CD1c-positive myeloid dendritic cell (primary cell): ENCODE data around the gene CYP39A1.
A peak's percentile ranks its signal among the peaks of the same experiment; 100 is the strongest.

Experiments
- DNase-seq: peaks from one replicate; pipeline ENCODE4 v3.0.0-alpha.2; 2016; ENCODE audit errors: extremely low spot score

Gene CYP39A1, protein sequence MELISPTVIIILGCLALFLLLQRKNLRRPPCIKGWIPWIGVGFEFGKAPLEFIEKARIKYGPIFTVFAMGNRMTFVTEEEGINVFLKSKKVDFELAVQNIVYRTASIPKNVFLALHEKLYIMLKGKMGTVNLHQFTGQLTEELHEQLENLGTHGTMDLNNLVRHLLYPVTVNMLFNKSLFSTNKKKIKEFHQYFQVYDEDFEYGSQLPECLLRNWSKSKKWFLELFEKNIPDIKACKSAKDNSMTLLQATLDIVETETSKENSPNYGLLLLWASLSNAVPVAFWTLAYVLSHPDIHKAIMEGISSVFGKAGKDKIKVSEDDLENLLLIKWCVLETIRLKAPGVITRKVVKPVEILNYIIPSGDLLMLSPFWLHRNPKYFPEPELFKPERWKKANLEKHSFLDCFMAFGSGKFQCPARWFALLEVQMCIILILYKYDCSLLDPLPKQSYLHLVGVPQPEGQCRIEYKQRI

DNA sequence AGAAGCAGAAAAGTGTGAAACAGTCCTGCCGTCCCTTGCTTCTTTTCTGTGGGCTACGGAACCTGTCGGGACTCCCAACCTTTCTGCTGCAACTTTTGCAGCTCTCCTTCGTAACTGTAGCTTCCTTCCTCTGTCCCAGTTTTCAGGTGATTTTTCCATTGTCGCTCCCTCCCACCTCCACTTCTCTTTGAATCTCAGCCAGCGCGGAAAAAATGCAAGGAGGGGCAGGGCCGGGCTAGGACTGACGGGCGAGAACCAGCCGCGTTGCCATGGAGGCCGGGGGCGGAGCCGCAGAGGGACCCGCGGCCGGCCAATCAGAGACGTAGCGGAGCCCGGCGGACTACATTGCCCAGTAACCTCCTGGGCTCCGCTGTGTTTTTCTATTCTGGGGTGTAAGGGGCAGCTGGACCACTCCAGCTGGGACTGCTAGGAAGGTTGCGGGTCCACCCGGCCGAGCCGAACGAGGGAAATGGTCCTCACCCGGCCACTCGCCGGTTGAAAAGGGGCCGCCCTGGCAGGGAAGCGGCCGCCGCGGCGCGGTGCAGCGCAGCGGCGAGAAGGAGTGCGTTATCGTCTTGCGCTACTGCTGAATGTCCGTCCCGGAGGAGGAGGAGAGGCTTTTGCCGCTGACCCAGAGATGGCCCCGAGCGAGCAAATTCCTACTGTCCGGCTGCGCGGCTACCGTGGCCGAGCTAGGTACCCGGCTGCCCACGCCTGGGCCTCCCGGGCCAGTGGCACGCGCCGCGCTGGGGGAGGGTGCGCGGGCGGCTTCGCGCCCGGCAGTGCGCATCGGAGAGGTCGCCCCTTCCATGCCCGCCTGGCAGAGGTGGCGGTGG, at the start of gene CYP39A1, which contains the start of gene SLC25A27:
TSS of gene CYP39A1 (minus strand) at position 216 of the 836 bp plus-strand sequence. CDS start 236 bp downstream, outside the sequence.
TSS of gene SLC25A27 (plus strand) at position 373 of the 836 bp plus-strand sequence. CDS start at position 591, 218 bp downstream.
- peak; percentile 88 for DNase-seq

DNA sequence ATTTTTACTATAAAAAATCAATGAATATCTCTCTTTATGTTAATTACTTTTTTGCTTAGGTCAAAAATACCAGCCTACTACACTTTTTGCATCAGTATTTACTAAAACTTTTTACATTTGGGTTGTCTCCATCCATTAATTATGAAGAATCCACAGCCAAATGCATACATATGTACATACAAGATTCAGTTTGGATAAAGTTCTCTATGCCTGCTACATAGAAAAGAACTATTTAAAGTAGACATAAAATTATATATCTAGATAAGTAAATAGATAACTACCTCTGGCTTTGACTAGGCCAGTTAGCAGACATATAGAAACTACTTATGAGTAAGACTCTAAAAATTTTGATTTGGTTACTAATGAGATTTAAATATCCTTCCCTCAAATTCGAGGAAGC, 47.4 kb upstream of the CYP39A1 start:
- DNase-seq = no peak

DNA sequence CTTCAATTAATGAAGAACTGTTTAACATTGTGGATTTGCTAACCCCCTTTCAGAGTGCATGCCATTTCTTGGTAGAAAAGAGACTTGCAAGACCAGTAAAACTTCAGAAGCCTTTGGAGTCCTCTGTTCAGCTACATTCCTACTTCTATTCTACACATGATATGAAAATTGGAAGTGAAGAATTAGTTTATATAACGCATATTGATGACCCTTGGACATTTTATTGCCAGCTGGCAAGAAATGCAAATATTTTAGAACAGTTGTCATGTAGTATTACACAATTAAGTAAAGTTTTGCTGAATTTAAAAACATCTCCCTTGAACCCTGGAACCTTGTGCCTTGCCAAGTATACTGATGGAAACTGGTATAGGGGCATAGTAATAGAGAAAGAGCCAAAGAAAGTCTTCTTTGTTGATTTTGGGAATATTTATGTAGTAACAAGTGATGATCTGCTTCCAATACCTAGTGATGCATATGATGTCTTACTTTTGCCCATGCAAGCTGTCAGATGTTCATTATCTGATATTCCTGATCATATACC, 38.4 kb upstream of the CYP39A1 start:
- DNase-seq = no peak

DNA sequence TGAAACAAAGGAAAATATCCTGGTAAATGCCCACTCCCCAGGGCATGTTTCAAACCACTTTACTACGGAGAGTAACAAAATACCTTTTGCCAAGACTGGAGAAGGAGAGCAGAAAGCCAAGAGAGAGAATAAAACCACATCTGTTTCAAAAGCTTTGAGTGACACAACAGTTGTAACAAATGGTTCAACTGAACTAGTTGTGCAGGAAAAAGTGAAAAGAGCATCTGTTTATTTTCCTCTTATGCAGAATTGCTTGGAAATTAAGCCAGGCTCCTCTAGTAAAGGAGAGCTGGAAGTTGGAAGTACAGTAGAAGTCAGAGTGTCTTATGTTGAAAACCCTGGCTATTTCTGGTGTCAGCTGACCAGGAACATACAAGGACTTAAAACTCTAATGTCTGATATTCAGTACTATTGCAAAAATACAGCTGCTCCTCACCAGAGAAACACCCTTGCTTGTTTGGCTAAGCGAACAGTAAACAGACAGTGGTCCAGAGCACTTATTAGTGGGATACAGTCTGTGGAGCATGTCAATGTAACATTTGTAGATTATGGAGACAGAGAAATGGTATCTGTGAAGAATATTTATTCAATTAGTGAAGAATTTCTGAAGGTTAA, 37.6 kb upstream of the CYP39A1 start:
- DNase-seq = no peak

DNA sequence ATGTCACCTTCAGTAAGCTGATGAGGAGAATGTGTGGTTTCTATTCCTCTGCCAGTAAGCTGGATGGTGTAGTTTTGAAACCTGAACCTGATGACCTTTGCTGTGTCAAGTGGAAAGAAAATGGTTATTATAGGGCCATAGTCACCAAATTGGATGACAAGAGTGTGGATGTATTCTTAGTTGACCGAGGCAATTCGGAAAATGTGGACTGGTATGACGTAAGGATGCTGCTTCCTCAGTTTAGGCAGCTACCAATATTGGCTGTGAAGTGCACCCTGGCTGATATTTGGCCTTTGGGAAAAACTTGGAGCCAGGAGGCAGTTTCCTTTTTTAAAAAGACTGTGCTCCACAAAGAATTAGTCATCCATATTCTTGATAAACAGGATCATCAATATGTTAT, 37.0 kb upstream of the CYP39A1 start:
- DNase-seq = no peak

DNA sequence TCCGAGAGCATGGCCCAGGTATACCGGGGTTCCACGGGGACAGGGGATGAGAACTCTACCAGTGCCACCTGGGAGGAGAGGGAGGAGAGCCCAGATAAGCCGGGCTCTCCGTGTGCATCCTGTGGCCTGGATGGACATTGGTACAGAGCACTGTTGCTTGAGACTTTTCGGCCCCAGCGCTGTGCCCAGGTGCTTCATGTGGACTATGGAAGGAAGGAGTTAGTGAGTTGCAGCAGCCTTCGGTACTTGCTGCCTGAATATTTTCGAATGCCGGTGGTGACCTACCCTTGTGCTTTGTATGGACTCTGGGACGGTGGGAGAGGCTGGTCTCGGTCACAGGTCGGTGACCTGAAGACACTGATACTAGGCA, 36.3 kb upstream of the CYP39A1 start:
- DNase-seq = no peak

DNA sequence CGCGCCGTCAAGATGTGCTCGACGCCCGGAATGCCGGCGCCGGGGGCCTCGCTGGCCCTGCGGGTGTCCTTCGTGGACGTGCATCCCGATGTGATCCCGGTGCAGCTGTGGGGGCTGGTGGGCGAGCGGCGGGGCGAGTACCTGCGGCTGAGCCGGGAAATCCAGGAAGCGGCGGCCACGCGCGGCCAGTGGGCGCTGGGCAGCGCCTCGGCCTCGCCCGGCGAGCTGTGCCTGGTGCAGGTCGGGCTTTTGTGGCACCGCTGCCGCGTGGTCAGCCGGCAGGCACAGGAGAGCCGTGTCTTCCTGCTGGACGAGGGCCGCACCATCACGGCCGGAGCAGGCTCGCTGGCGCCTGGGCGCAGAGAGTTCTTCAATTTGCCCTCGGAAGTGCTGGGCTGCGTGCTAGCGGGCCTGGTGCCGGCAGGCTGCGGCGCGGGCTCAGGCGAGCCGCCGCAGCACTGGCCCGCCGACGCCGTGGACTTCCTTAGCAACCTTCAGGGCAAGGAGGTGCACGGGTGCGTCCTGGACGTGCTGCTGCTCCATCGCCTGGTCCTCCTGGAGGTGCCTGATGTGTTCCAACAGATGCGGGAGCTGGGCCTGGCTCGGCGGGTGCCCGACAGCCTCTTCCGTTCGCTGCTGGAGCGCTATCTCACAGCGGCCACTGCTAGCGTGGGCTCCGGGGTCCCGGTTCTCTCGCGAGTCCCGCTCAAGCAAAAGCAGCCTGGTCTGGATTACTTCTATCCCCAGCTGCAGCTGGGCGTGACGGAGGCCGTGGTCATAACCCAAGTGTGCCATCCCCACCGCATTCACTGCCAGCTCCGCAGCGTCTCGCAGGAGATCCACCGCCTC, 35.7 kb upstream of the CYP39A1 start:
- DNase-seq = no peak

DNA sequence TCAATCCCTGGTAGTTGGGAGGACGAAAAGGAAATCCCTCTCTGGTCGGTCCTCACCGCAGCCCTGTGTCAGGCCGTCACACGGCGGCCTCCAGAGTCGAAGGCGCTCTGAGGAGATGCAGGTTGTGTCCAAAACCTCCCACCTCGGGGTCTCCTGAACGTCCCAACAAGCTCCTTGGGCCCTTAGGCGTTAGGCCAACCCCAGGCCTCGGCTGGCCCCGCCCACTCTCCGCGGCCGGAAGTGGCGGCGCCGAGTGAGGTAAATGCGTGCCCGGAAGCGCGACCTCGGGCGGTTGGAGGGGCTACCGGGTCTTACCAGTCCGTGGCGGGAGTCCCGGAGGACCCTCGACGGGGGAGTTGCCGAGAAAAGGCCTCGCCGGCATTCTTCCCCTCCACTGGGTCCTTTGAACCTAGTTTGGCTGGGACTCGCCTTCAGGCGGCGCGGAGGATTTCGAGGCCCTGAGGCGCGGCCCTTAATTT, 35.0 kb upstream of the CYP39A1 start, which contains the start of gene TDRD6:
TSS of gene TDRD6 (plus strand) at position 267 of the 479 bp plus-strand sequence. CDS start 244 bp downstream, outside the sequence.
- no peak for DNase-seq

DNA sequence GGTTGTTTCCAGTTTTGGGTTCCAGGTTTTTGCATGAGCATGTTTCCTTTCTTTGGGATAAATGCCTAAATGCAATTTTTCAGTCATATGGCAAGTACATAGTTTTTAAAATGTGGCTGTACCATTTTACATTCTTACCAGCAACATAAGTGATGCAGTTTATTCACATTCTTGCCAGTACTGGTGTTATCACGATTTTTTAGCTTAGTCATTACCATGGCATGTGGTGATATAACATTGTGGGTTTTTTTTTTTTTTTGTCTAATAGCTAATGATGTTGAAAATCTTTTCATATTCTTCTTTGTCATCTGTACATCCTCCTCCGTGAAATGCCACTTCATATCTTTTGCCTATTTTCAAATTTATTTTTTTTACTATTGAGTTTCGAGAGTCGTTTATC, 32.2 kb upstream of the CYP39A1 start:
- no peak for DNase-seq

DNA sequence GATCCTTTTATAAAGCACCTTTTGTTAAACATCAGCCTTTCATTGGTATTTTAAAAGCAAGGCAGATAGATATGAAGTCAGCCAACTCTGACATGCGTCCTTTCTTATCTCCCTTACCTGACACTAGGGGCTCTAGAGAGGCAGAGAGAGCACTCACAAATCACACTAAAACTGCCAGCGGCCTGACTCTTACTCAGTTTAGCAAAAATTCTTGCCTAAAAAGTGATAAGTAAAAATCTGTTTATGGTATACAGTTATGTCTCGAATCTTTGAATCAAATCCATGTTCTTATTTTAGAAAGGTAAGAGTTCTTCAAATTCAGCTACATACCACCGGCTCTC, 24.7 kb upstream of the CYP39A1 start:
- DNase-seq = no peak

DNA sequence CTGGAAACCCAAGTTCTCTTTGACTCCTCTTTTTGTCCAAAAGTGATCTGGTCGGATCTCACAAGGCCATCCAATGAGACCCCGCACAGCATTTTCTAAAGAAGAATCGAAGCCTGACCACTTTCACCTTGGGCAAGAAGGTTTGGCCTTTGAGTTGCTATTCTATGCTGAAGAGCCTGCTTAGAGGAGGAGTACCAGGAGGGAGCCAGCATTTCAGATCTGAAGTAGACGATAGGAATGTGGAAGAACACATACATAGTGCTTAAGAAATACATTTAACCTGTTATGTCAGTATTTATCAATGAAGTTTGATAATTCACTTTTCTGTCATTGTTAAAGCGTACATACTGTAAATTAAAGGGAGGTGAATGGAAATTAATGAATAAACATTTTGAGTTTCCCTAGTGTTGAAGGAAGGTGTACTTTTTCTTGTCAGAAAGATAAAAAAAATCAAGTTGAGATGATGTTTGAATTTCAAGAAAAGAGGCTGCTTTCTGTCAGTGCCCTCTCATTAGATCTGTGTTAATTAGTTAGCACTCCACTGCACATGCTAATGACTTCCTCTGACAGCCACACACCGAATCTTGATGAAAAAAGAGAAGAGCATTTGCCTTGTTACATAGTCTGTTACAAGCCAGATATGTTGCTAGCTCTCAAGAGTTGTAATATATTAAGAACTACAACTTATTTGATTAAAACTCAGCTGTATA, 24.1 kb upstream of the CYP39A1 start:
- no peak for DNase-seq

DNA sequence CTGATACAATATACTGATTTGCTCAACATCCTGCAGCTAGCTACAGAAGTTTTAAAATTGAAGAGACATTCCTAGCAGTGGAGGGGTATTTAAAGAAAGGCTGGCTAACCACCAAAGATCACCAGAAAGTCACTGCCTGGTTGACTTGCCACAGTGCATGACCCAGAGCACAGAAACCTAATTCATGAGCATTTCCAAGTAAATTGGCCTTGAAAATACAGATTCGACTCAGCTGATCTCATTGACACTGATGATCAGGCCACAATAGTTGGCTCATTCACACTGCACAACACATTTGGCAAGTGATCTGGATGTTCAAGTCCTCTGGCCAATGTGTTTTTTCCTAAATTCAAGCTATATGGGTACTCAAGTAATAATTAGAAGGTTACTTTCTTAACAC, 21.8 kb upstream of the CYP39A1 start:
- no peak for DNase-seq

DNA sequence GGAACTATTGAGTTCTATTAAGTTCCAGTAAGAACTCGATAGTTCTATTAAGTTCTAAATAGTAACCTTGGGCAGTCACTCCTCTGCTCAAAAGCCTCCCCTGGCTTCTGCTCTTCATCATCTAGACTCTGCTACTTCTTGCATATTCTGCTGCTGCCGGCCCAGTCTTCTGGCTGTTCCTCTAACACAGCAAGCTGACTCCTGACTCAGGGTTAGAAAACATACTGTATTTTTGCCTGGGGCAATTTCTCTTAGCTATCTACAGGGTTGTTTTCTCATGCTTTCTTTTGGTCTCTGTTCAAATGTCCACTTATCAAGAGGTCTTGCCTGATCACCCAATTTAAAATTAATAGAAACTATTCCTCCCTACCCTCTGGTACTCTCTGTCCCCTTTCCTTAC, 14.8 kb upstream of the CYP39A1 start:
- no peak for DNase-seq

DNA sequence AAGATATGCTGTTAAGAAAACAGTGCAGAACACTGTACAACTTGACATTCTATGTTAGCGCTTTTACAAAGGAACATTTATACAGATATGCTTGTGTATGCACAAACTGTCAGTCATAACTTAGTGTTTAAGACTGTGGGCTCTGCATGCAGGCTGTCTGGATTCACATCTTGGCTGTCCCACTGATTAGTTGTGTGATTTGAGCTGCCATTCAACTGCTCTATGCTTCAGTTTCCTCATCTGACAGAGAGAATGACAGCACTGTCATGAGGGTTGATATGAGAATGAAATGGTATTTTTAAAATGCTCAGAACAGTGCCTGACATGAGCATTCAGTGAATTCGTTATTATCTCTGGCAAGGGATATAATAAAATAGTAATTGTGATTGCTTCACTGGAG, 8.9 kb upstream of the CYP39A1 start:
- no peak for DNase-seq

DNA sequence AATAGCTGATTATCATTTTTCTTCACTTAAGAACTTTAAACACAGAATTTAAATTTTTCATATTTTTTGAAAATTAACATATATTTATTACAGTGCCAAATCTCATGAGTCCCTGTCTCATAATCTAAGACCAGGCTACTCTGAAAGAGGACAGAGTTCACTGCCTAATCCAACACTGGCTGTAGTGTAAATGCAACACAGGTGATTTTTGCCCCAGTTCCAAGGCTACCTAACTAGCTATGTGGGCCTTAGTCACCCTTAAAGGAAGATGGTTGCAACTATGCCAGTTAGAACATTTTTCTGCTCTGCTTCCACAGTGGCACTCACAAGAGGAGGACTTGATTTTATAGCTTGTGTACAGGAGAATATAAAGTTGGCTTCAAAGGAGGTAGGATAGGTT, 5.0 kb upstream of the CYP39A1 start:
- no peak for DNase-seq

DNA sequence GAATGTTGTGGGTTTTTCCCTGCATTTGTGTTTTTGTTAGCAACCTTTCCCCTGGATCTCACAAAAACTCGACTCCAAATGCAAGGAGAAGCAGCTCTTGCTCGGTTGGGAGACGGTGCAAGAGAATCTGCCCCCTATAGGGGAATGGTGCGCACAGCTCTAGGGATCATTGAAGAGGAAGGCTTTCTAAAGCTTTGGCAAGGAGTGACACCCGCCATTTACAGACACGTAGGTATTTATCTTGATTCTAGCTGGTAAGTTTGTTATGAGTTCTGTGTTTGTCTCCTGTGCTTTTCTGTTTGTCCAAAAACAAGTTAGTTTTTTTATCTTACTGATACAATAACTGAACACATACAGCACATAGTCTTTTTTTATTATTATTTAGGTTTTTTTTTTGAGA, 3.2 kb upstream of the CYP39A1 start:
- DNase-seq = no peak

DNA sequence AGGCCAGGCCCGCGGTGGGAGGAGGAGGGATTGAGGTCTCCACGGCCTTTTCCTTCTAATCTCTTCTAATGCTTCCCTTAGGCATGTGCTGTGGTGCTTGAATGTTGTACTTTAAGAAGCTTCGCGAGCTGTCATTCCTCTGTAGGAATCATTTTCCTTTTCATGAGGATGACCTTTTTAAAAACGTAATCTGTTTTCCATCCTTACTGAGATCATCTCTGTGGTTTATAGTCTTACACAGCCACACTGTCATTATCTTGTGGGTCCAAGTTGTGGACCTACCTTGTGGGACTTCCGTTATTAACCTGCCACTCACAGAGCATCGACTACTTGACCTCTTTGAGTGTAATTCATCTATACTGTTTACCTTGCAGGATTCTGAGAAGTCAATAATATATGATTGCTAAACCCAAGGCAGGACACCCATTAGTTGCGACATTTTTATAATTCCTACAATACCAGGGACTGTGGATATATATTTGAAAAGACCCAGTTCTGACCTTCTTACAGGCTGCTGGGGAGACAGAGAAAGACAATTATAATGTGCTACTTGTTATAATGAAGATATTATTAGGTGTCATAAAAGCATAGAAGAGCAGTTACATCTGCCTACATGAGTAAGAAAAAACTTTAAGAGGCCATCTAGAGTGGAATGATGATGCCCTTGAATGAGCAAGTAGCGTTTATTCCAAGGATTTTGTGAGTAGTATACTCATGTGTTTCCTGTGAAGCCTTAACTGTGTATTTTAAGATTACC, 999 bp upstream of the CYP39A1 start:
- DNase-seq = no peak

DNA sequence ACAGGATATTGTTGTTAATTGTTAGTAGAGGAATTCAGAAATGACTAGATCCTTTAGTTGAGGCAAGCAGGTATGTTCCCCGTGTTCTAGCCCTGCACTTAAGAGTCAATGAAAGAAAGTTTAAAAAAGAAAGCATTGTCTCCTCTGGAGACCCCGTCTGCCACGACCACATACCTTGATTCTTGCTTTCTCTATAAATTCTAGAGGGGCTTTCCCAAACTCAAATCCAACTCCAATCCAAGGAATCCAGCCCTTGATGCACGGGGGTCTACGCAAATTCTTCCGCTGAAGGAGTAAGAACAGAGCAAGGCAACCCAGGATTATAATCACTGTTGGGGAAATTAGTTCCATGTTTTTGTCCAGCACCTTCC, 401 bp downstream of the CYP39A1 start:
- DNase-seq = no peak

DNA sequence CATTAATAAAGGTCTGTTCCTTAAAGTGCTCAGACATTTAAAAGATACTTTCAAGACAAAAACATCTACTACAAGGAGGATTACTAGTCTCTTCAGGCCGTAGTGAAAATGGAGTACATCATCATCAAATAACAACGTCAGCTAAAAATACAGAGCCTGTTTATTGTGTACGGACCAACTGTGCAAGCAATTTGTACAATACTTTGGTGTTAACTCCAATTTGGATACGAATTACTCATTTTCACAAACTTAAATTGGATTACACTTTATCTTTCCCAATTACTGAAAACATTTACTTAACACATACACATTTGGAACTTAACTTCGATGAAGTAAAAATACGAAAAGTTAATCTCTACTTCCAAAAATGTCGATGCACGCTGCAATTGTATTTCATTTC, 802 bp downstream of the CYP39A1 start:
- DNase-seq = no peak

DNA sequence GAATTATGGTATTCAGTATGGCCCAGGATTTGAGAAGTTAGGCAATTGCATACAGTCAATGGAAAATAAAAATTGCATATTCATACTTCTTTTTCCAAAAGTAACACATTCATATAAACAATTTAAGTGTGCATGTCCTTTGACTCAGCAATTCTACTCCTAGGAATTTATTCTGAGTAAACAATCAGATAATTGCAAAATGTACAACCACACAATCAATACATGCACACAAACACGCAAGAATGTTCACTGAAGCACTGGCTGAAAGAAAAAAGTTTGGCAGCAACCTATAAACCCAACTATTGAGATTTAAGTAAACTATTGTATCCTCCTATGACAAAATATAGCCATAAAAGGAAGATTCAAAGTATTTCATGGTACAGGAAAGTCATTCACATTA, 1.6 kb downstream of the CYP39A1 start:
- DNase-seq = no peak
